HepG2 (cell line): ENCODE measurements around the gene RAC3.

Source experiments
- CCAR2 ChIP-seq: fragments of 200-400 bp; formaldehyde crosslinking; optimal IDR thresholded peaks from 2 replicates; pipeline ENCODE3; 2018; ENCODE audit warnings: low read depth, mild to moderate bottlenecking, low read length, moderate library complexity
- YY1 ChIP-seq: IDR thresholded peaks from 2 replicates; pipeline ENCODE4 v1.6.1; 2011; ENCODE audit warnings: low read length, low read depth, moderate library complexity, mild to moderate bottlenecking; ENCODE audit not compliant: insufficient read depth, insufficient replicate concordance

GRCh38 chr17:82060001-82060380 lies 28.5 kb downstream of the RAC3 start:
- TF ChIP-seq CCAR2 (no peak), YY1 (no peak)
